HepG2 (cell line): ENCODE results near the gene RAD51D. TPM values are rescaled to one million over a fixed set of nuclear protein-coding genes. Genes with fewer than 3 reads are reported as not detected.

Source experiments
- ATAC-seq: fragments of 200-7000 bp; cut with Tn5 transposase; 3 replicates; pipeline ENCODE4 v1.9.1; 2020; ENCODE audit warnings: mild to moderate bottlenecking, moderate library complexity
- BruUV-seq: library from RNA; stranded (reverse); fragments of 400-500 nt; replicated peaks from 2 replicates; lab custom pipeline; 2021; lab: Mats Ljungman, UMichigan
- CTCF ChIA-PET: fragments of 300-600 bp; formaldehyde crosslinking; extraction: SDS; loops from one replicate; lab custom pipeline; 2021; ENCODE audit warnings: low total read pairs, inconsistent platforms, low intra/inter-chr PET ratio; lab: Yijun Ruan, JAX
- POLR2A ChIA-PET: fragments of 350-600 bp; sonication (Branson Sonifier 250); formaldehyde crosslinking; loops from one replicate; lab custom pipeline; 2020; ENCODE audit warnings: antibody characterized with exemption, inconsistent platforms; lab: Yijun Ruan, JAX
- DNase-seq: peaks from one replicate; pipeline ENCODE4 v3.0.0-alpha.2; 2015; ENCODE audit warnings: low spot score
- FAIRE-seq: peaks from 3 replicates; lab custom pipeline; 2011; peaks lifted over from hg19 to GRCh38; lab: Jason Lieb, UNC
- H2AFZ ChIP-seq: one replicate; pipeline ENCODE4 v1.6.1; 2011; ENCODE audit warnings: low read length, inconsistent platforms
- H3K27ac ChIP-seq: fragments of 300-600 bp; 3 replicates; pipeline ENCODE4 v1.8.0; 2011; ENCODE audit warnings: mixed run types, mild to moderate bottlenecking, mixed read lengths, low read length, inconsistent platforms; ENCODE audit not compliant: insufficient read depth; ENCODE audit errors: extremely low read length
- H3K27me3 ChIP-seq, 2 experiments: fragments of 200-600 bp in 1 of 2; 2 replicates in 1 of 2; 3 replicates in 1 of 2; pipeline versions ENCODE4 v1.6.0 to v1.8.0; 2011; ENCODE audit warnings: low read length in 2 of 2, mild to moderate bottlenecking in 2 of 2, moderate library complexity in 2 of 2, inconsistent platforms in 1 of 2; ENCODE audit not compliant: insufficient read depth in 2 of 2, control insufficient read depth in 1 of 2
- H3K36me3 ChIP-seq, 2 experiments: fragments of 200-600 bp in 1 of 2; replicated peaks in 1 of 2; 2 replicates in 1 of 2; 3 replicates in 1 of 2; pipeline versions ENCODE4 v1.5.1 to v1.8.0; 2011; ENCODE audit warnings: low read length in 2 of 2, inconsistent platforms in 1 of 2; ENCODE audit not compliant: insufficient read depth in 2 of 2, control insufficient read depth in 1 of 2
- H3K4me1 ChIP-seq: 2 replicates; pipeline ENCODE4 v1.5.1; 2012; ENCODE audit warnings: low read length, inconsistent platforms; ENCODE audit not compliant: insufficient read depth
- H3K4me2 ChIP-seq: 2 replicates; pipeline ENCODE4 v1.6.0; 2011; ENCODE audit warnings: low read depth, low read length, inconsistent platforms
- H3K4me3 ChIP-seq, 3 experiments: fragments of 200-600 bp in 1 of 3; sonication (generic), shearing (Covaris generic) in 1 of 3; replicated peaks in 1 of 3; 2 replicates each; pipeline ENCODE4 v1.5.1; 2011 to 2016; ENCODE audit warnings: low read length in 3 of 3, inconsistent platforms in 2 of 3, low read depth in 2 of 3, mild to moderate bottlenecking in 2 of 3, control low read depth in 1 of 3, mixed read lengths in 1 of 3; ENCODE audit not compliant: insufficient read depth in 1 of 3
- H3K79me2 ChIP-seq: one replicate; pipeline ENCODE4 v1.6.1; 2011; ENCODE audit warnings: low read length, inconsistent platforms; ENCODE audit not compliant: insufficient read depth
- H3K9ac ChIP-seq: 2 replicates; pipeline ENCODE4 v1.6.0; 2011; ENCODE audit warnings: mild to moderate bottlenecking, low read depth, low read length, inconsistent platforms; ENCODE audit not compliant: insufficient read depth
- H3K9me3 ChIP-seq: 2 replicates; pipeline ENCODE4 v1.5.1; 2012; ENCODE audit warnings: mild to moderate bottlenecking, low read length
- H4K20me1 ChIP-seq: 2 replicates; pipeline ENCODE4 v1.6.0; 2011; ENCODE audit warnings: inconsistent platforms, mild to moderate bottlenecking, low read length, moderate library complexity; ENCODE audit not compliant: insufficient read depth
- ATAD3A ChIP-seq: sonication (generic); formaldehyde crosslinking; IDR thresholded peaks from 2 replicates; pipeline ENCODE4 v1.4.0; 2020; ENCODE audit warnings: missing genetic modification reagents
- NAIF1 ChIP-seq: sonication (generic); formaldehyde crosslinking; IDR thresholded peaks from 2 replicates; pipeline ENCODE4 v1.5.0; 2020; ENCODE audit warnings: mild to moderate bottlenecking, missing genetic modification reagents, borderline replicate concordance
- PITX1 ChIP-seq: sonication (generic); formaldehyde crosslinking; IDR thresholded peaks from 2 replicates; pipeline ENCODE4 v1.5.1; 2020; ENCODE audit warnings: mild to moderate bottlenecking, missing genetic modification reagents
- RXRB ChIP-seq: IDR thresholded peaks from 2 replicates; pipeline ENCODE4 v1.6.1; 2016; ENCODE audit warnings: borderline replicate concordance, missing genetic modification reagents, missing compliant biosample characterization
- TP53 ChIP-seq: sonication (generic); formaldehyde crosslinking; conservative IDR thresholded peaks from 2 replicates; pipeline ENCODE4 v1.4.0; 2020; ENCODE audit warnings: missing genetic modification reagents
- ZNF264 ChIP-seq: sonication (generic); formaldehyde crosslinking; IDR thresholded peaks from 2 replicates; pipeline ENCODE4 v1.4.0; 2020; ENCODE audit warnings: missing genetic modification reagents
- ZNF589 ChIP-seq: sonication (generic); formaldehyde crosslinking; conservative IDR thresholded peaks from 2 replicates; pipeline ENCODE4 v1.8.0; 2022; ENCODE audit warnings: mild to moderate bottlenecking, moderate library complexity, missing genetic modification reagents
- ZNF644 ChIP-seq: IDR thresholded peaks from 2 replicates; pipeline ENCODE4 v1.6.1; 2016; ENCODE audit warnings: low read depth
- WGBS: methylation state at CpG from one replicate; pipeline ENCODE4 v1.1.6; 2017; ENCODE audit warnings: low lambda C conversion rate; 5-methylcytosine and 5-hydroxymethylcytosine counted together
- in situ Hi-C: cut with HindIII; loops from 2 replicates; pipeline ENCODE4 v1.10.0; 2017; ENCODE audit warnings: low pct_unique_long_range_greater_than_20kb; ENCODE audit not compliant: extremely low pct_ligation_motif_present
- intact Hi-C: fragments of 100-400 bp; cut with micrococcal nuclease; formaldehyde crosslinking; loops from one replicate; pipeline ENCODE4 v1.10.0; 2022; ENCODE audit not compliant: unreplicated experiment
- polyA plus RNA-seq, 8 experiments: library from polyadenylated mRNA; depleted of rRNA in 3 of 8; stranded (reverse) in 7 of 8; unstranded in 1 of 8; fragments of >200 nt; fragmentation: Illumina TruSeq in 4 of 8; extraction: Trizol in 4 of 8; gene quantifications; 2 replicates each; pipeline versions ENCODE4 v1.2.1 to v1.2.3, GENCODE V29; 2011 to 2016; ENCODE audit warnings: low read depth in 4 of 8, missing spikeins in 1 of 8, mixed read lengths in 1 of 8; ENCODE audit not compliant: insufficient read depth in 1 of 8
- total RNA-seq, 5 experiments: library from RNA; depleted of rRNA; stranded (reverse); fragments of >200 nt; fragmentation: Illumina TruSeq; extraction: Trizol; gene quantifications; 2 replicates each; pipeline ENCODE4 v1.2.3, GENCODE V29; 2016; ENCODE audit warnings: low read depth in 1 of 5
- TF ChIP-seq, protein P1 (sequence below): sonication (generic); formaldehyde crosslinking; IDR thresholded peaks from 2 replicates; pipeline ENCODE4 v1.9.0; 2021; ENCODE audit warnings: mild to moderate bottlenecking, missing genetic modification reagents
- TF ChIP-seq, protein P2 (sequence below): sonication (generic); formaldehyde crosslinking; IDR thresholded peaks from 2 replicates; pipeline ENCODE4 v1.5.0; 2020; ENCODE audit warnings: mild to moderate bottlenecking, missing genetic modification reagents, borderline replicate concordance
- TF ChIP-seq, protein P3 (sequence below): IDR thresholded peaks from 2 replicates; pipeline ENCODE4 v1.6.1; 2018; ENCODE audit warnings: missing genetic modification reagents, mild to moderate bottlenecking, missing compliant biosample characterization

RAD51D gene
- total and polyA plus RNA-seq, 2 of the 13 experiments (the other 11 are each of a cell fraction or from before 2014, with no cell fraction given) = 6.7 to 13.1 TPM

DNA sequence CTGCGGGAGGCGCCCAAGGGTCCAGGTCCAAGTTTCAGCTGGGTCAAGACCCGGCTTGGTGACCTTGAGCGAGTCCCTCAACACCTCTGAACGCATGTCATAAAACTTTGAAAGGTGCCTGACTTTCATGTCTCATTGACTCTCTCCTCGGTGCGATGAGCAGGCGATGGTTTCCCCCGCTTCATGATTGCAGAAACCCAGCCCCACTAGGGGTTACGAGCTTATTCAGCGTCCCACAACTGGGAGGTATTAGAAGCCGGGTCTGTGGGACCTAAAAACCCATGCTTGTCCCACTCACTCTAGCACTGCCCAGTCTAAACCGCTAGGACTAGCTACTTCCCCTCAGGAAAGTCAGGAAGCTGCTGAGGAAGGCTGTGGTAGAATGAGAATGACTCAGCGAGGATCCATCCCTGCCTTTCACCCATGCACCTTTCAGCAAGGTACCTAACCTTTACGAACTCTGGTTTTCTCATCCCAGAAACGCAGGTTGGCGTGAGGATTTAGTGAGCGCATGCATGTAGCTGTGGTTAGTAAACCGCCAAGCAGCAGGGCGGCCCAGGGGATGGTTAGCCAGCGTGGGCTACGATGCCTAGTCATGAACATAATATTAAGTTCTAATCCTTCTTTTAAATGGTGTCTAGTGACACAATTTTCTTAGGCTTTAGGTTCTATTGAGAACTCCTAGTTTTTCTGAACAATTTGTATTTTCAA, 29.9 kb downstream of the RAD51D start:
- H2AFZ ChIP-seq = peak overlapping the region; percentile 91
- DNase-seq = peak; percentile 52
- intact Hi-C loops (loop anchor here (1.0 to 5.0 kb wide), 4 partner anchors 29 to 91 kb away; partner anchors contain the start of gene RAD51D), in situ Hi-C loops (no loop called here)
- H3K27me3 ChIP-seq = no peaks in the 10 kb centered on the region
- H3K4me2 ChIP-seq = peak overlapping the region; percentile 82
- peaks cover 42% of the 10 kb centered on the region for H3K4me1 ChIP-seq
- no TSS peak for BruUV-seq
- ChIA-PET CTCF (interaction anchor here (1.2 to 3.0 kb wide), 3 partner anchors 30 to 92 kb away, joined by 4 to 21 read pairs (median 8); partner anchors contain the start of genes NLE1 and RAD51D), POLR2A (interaction anchor here (0.6 to 2.5 kb wide), 8 partner anchors 10 to 109 kb away, joined by 3 to 20 read pairs (median 5); partner anchors contain the start of genes LIG3 and RFFL)
- H4K20me1 ChIP-seq = no peaks in the 10 kb centered on the region
- WGBS = 56% methylated on average over 19 of the region's 22 CpGs
- H3K4me3 ChIP-seq = peak overlapping the region; percentile 44 to 68 (median 61); a peak in 5 of 6 replicates
- no peaks in the 10 kb centered on the region for H3K9me3 ChIP-seq
- peak overlapping the region; percentile 77 for H3K9ac ChIP-seq
- peak; percentile 57 for ATAC-seq
- peak; percentile 54 for FAIRE-seq
- peak overlapping the region; percentile 77 for H3K27ac ChIP-seq
- no peaks in the 10 kb centered on the region for H3K36me3 ChIP-seq
- peaks cover 36% of the 10 kb centered on the region for H3K79me2 ChIP-seq
- TF ChIP-seq PITX1 (CRISPR knock-in tag) (no peak), NAIF1 (CRISPR knock-in tag) (no peak), ATAD3A (CRISPR knock-in tag) (no peak), ZNF264 (CRISPR knock-in tag) (no peak), ZNF644 (CRISPR knock-in tag) (no peak), TP53 (CRISPR knock-in tag) (no peak), ZNF589 (CRISPR knock-in tag) (no peak), RXRB (CRISPR knock-in tag) (no peak)
- TF ChIP-seq, protein P1, sequence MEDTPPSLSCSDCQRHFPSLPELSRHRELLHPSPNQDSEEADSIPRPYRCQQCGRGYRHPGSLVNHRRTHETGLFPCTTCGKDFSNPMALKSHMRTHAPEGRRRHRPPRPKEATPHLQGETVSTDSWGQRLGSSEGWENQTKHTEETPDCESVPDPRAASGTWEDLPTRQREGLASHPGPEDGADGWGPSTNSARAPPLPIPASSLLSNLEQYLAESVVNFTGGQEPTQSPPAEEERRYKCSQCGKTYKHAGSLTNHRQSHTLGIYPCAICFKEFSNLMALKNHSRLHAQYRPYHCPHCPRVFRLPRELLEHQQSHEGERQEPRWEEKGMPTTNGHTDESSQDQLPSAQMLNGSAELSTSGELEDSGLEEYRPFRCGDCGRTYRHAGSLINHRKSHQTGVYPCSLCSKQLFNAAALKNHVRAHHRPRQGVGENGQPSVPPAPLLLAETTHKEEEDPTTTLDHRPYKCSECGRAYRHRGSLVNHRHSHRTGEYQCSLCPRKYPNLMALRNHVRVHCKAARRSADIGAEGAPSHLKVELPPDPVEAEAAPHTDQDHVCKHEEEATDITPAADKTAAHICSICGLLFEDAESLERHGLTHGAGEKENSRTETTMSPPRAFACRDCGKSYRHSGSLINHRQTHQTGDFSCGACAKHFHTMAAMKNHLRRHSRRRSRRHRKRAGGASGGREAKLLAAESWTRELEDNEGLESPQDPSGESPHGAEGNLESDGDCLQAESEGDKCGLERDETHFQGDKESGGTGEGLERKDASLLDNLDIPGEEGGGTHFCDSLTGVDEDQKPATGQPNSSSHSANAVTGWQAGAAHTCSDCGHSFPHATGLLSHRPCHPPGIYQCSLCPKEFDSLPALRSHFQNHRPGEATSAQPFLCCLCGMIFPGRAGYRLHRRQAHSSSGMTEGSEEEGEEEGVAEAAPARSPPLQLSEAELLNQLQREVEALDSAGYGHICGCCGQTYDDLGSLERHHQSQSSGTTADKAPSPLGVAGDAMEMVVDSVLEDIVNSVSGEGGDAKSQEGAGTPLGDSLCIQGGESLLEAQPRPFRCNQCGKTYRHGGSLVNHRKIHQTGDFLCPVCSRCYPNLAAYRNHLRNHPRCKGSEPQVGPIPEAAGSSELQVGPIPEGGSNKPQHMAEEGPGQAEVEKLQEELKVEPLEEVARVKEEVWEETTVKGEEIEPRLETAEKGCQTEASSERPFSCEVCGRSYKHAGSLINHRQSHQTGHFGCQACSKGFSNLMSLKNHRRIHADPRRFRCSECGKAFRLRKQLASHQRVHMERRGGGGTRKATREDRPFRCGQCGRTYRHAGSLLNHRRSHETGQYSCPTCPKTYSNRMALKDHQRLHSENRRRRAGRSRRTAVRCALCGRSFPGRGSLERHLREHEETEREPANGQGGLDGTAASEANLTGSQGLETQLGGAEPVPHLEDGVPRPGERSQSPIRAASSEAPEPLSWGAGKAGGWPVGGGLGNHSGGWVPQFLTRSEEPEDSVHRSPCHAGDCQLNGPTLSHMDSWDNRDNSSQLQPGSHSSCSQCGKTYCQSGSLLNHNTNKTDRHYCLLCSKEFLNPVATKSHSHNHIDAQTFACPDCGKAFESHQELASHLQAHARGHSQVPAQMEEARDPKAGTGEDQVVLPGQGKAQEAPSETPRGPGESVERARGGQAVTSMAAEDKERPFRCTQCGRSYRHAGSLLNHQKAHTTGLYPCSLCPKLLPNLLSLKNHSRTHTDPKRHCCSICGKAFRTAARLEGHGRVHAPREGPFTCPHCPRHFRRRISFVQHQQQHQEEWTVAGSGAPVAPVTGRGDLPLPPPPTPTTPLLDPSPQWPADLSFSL (CRISPR knock-in tag) = no peak
- TF ChIP-seq, protein P2, sequence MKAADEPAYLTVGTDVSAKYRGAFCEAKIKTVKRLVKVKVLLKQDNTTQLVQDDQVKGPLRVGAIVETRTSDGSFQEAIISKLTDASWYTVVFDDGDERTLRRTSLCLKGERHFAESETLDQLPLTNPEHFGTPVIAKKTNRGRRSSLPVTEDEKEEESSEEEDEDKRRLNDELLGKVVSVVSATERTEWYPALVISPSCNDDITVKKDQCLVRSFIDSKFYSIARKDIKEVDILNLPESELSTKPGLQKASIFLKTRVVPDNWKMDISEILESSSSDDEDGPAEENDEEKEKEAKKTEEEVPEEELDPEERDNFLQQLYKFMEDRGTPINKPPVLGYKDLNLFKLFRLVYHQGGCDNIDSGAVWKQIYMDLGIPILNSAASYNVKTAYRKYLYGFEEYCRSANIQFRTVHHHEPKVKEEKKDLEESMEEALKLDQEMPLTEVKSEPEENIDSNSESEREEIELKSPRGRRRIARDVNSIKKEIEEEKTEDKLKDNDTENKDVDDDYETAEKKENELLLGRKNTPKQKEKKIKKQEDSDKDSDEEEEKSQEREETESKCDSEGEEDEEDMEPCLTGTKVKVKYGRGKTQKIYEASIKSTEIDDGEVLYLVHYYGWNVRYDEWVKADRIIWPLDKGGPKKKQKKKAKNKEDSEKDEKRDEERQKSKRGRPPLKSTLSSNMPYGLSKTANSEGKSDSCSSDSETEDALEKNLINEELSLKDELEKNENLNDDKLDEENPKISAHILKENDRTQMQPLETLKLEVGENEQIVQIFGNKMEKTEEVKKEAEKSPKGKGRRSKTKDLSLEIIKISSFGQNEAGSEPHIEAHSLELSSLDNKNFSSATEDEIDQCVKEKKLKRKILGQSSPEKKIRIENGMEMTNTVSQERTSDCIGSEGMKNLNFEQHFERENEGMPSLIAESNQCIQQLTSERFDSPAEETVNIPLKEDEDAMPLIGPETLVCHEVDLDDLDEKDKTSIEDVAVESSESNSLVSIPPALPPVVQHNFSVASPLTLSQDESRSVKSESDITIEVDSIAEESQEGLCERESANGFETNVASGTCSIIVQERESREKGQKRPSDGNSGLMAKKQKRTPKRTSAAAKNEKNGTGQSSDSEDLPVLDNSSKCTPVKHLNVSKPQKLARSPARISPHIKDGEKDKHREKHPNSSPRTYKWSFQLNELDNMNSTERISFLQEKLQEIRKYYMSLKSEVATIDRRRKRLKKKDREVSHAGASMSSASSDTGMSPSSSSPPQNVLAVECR (CRISPR knock-in tag) = no peak
- TF ChIP-seq, protein P3, sequence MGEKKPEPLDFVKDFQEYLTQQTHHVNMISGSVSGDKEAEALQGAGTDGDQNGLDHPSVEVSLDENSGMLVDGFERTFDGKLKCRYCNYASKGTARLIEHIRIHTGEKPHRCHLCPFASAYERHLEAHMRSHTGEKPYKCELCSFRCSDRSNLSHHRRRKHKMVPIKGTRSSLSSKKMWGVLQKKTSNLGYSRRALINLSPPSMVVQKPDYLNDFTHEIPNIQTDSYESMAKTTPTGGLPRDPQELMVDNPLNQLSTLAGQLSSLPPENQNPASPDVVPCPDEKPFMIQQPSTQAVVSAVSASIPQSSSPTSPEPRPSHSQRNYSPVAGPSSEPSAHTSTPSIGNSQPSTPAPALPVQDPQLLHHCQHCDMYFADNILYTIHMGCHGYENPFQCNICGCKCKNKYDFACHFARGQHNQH = no peak
